ENCODE measurements around the gene ACYP2. TPM values are rescaled to one million over a fixed set of nuclear protein-coding genes. Genes with fewer than 3 reads are reported as not detected.

The ACYP2 gene
- total and polyA plus RNA-seq, 4 experiments from 2014 or later: 13.1 to 16.9 (median 16.8) TPM

DNA sequence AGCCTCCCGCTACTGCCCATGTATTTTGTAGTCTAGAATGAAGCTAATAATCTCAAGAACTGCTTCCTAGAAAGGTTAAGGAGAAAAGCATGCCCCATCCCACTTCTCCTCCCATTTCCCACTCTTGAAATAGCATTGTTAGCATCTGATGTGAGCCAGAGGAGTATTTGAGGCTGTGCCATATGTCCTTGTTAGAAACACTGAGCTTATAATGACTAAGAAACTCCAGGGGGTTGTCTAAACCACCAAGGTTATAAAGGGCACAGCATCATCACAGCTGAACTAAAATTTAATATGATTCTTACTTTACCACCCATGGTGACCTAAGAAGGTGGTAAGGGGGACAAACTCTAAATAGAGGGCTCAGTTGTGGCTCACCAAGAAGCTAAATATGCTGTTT is 124.0 kb downstream of the ACYP2 start:
- peaks cover 0 to 8% (median 3%) of the 10 kb centered on the region in 8 donors for H3K9me3 Mint-ChIP-seq
- no peak overlapping the region for H3K4me3 ChIP-seq (ENCODE audit: low read length in 2 of 2)

DNA sequence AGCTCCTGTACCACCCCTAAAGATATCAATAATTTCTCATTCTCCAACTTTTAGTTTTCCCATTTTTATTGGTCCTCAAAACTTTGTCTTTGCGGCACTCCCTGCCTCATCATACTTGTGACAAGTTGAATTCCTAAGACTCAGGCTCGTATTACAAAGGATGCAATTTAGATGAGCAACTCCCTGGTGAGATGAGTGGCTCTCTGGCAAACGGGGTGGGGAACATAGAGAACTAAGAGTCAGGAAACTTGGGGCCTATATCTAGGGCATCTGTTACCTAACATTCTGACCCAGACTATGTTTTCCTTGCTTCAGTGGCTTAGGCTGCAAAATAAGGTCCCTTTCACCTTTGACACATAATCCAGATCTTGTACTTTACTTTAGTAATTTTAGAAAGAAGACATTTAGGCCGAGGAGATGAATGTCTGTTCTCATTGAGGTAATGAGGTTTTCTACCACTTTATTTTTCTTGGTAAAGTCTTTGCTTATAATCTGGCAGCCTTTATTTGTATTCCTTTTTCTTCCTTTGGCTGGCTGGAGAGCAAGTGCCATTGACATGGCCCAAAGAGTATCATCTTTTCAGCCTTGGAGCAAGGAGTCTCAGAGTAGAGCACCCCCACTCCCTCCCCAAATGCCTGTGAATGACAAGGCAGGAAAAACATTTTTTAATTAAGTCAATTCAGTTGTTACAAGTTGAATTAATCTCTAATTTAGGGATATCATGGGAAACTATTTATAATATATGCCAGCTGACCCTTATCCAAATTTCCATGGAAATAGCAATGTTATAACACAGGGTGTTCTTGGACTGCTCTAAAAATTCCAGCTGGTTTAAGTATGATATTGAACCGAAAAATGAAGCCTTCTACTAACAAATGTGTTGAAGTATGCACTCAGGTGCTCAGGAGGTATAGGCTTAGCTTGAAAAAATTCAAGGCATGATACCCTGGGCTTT is 125.4 kb downstream of the ACYP2 start:
- Histone ChIP-seq H3K27me3 (ENCODE audit: insufficient read depth, low read length) (no peaks in the 10 kb centered on the region), H3K27ac (ENCODE audit: low read depth, low read length) (no peak overlapping the region), H3K9me3 (ENCODE audit: control insufficient read depth in 1 of 2, low read length in 2 of 2) (no peaks in the 10 kb centered on the region), H3K4me3 (ENCODE audit: low read length in 2 of 2) (no peak overlapping the region), H3K4me1 (ENCODE audit: insufficient read depth, low read length) (no peaks in the 10 kb centered on the region), H3K36me3 (ENCODE audit: insufficient read depth, low read length) (no peaks in the 10 kb centered on the region)
- DNase-seq: no peak
- intact Hi-C loops (cut with micrococcal nuclease): no loop called here
- H3K9me3 Mint-ChIP-seq: peaks cover 0 to 8% (median 3%) of the 10 kb centered on the region in 8 donors
- ChIA-PET POLR2A (ENCODE audit: partially characterized antibody) (no interaction called here), CTCF (ENCODE audit: partially characterized antibody) (no interaction called here)
- H3K27ac Mint-ChIP-seq: no peak overlapping the region
- H3K4me1 Mint-ChIP-seq: no peaks in the 10 kb centered on the region
- H3K4me3 Mint-ChIP-seq: no peak overlapping the region
- no peaks in the 10 kb centered on the region for H3K27me3 Mint-ChIP-seq
- peaks cover 6 to 34% of the 10 kb centered on the region in 2 donors for H3K36me3 Mint-ChIP-seq

More for the DNA sequence above, 124.0 kb downstream of the ACYP2 start:
- intact Hi-C loops (cut with micrococcal nuclease): no loop called here
- Mint-ChIP-seq H3K27me3 (no peaks in the 10 kb centered on the region), H3K4me3 (no peak overlapping the region), H3K4me1 (no peaks in the 10 kb centered on the region), H3K36me3 (peaks cover 6 to 28% of the 10 kb centered on the region in 2 donors), H3K27ac (no peak overlapping the region)
- CTCF ChIA-PET (ENCODE audit: partially characterized antibody): no interaction called here
- Histone ChIP-seq H3K9me3 (ENCODE audit: control insufficient read depth in 1 of 2, low read length in 2 of 2) (no peaks in the 10 kb centered on the region), H3K36me3 (ENCODE audit: insufficient read depth, low read length) (no peaks in the 10 kb centered on the region), H3K27me3 (ENCODE audit: insufficient read depth, low read length) (no peaks in the 10 kb centered on the region), H3K4me1 (ENCODE audit: insufficient read depth, low read length) (no peaks in the 10 kb centered on the region), H3K27ac (ENCODE audit: low read depth, low read length) (no peak overlapping the region)
- POLR2A ChIA-PET (ENCODE audit: partially characterized antibody): no interaction called here
- DNase-seq: no peak

DNA sequence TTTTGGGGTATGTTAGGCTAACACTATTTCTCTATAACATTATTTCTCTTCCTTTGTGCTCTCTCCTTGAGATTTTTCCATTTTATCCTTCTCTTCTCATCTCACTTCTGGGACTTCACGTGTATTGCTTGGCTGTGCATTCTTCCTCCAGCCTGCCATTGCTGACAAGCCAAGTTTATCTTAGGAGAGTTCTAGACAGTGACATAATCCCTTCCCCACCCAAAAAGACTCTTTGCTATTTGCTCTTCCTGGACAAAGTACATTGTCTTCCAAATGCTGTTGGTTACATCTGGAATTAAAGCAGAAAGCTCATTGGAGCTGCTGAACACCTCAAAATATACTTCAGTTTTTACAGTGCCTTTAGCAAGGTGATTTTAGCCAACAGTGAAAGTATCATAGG is 131.7 kb downstream of the ACYP2 start:
- Histone ChIP-seq H3K9me3 (ENCODE audit: control insufficient read depth in 1 of 2, low read length in 2 of 2) (no peaks in the 10 kb centered on the region), H3K27ac (ENCODE audit: low read depth, low read length) (no peak overlapping the region), H3K4me3 (ENCODE audit: low read length in 2 of 2) (no peak overlapping the region), H3K4me1 (ENCODE audit: insufficient read depth, low read length) (no peaks in the 10 kb centered on the region), H3K27me3 (ENCODE audit: insufficient read depth, low read length) (no peaks in the 10 kb centered on the region), H3K36me3 (ENCODE audit: insufficient read depth, low read length) (no peaks in the 10 kb centered on the region)
- Mint-ChIP-seq H3K4me1 (peaks cover 0 to 2% (median 0%) of the 10 kb centered on the region in 4 donors), H3K9me3 (peaks cover 0 to 2% (median 0%) of the 10 kb centered on the region in 8 donors), H3K27me3 (no peaks in the 10 kb centered on the region), H3K27ac (no peak overlapping the region), H3K4me3 (no peak overlapping the region), H3K36me3 (peaks cover 7 to 29% of the 10 kb centered on the region in 2 donors)
- intact Hi-C loops (cut with micrococcal nuclease): no loop called here
- POLR2A ChIA-PET (ENCODE audit: partially characterized antibody): no interaction called here
- CTCF ChIA-PET (ENCODE audit: partially characterized antibody): no interaction called here
- DNase-seq: no peak

DNA sequence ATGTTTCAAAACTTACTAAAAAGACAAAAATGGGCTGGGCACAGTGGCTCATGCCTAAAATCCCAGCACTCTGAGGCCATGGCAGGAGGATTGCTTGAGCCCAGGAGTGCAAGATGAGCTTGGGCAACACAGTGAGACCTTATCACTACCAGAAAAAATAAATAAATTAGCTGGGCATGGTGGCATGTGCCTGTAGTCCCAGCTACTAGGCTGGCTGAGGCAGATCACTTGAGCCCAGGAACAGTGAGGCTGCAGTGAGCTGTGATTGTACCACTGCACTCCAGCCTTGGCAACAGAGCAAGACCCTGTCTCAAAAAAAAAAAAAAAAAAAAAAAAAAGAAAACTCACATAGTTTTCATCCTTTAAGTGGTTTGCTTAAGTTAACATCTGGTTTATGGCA is 134.2 kb downstream of the ACYP2 start:
- Histone ChIP-seq H3K36me3 (ENCODE audit: insufficient read depth, low read length) (no peaks in the 10 kb centered on the region), H3K9me3 (ENCODE audit: control insufficient read depth in 1 of 2, low read length in 2 of 2) (no peaks in the 10 kb centered on the region), H3K4me1 (ENCODE audit: insufficient read depth, low read length) (no peaks in the 10 kb centered on the region), H3K27me3 (ENCODE audit: insufficient read depth, low read length) (no peaks in the 10 kb centered on the region), H3K4me3 (ENCODE audit: low read length in 2 of 2) (no peak overlapping the region), H3K27ac (ENCODE audit: low read depth, low read length) (no peak overlapping the region)
- ChIA-PET POLR2A (ENCODE audit: partially characterized antibody) (no interaction called here), CTCF (ENCODE audit: partially characterized antibody) (interaction anchor here (0.7 kb wide), 1 partner anchor 67 kb away, joined by 3 read pairs; no protein-coding TSS in a partner anchor)
- Mint-ChIP-seq H3K9me3 (peaks cover 0 to 2% (median 0%) of the 10 kb centered on the region in 8 donors), H3K36me3 (peaks cover 19 to 48% of the 10 kb centered on the region in 2 donors), H3K27ac (no peak overlapping the region), H3K4me3 (no peak overlapping the region), H3K27me3 (no peaks in the 10 kb centered on the region), H3K4me1 (peaks cover 0 to 2% (median 0%) of the 10 kb centered on the region in 4 donors)
- intact Hi-C loops (cut with micrococcal nuclease): no loop called here
- no peak for DNase-seq

DNA sequence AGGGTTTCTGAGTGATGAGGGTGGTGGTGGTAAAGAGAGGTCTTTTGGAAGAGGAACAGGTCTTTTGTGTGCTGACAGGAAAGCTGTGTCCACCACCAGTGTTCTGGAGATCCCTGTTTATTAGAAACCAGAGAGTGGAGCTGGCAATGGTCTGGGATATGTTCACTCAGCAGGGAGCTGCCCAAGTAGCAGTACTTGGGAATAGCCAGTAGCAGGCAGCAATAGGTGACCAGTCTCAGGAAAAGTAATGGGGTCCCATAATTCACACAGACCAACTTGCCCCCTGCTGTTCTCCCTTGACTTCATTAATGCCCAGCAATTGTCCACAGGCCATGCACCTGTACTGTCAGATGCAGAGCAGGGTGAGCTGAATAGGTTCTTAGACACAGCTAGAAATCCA is 138.8 kb downstream of the ACYP2 start:
- H3K27me3 Mint-ChIP-seq: no peaks in the 10 kb centered on the region
- no peaks in the 10 kb centered on the region for H3K4me1 ChIP-seq (ENCODE audit: insufficient read depth, low read length)
- intact Hi-C loops (cut with micrococcal nuclease): no loop called here
- POLR2A ChIA-PET (ENCODE audit: partially characterized antibody): no interaction called here
- H3K4me1 Mint-ChIP-seq: peaks cover 0 to 2% (median 0%) of the 10 kb centered on the region in 4 donors
- H3K36me3 ChIP-seq (ENCODE audit: insufficient read depth, low read length): no peaks in the 10 kb centered on the region
- H3K27ac Mint-ChIP-seq: no peak overlapping the region
- peaks cover 0 to 7% (median under 1%) of the 10 kb centered on the region in 8 donors for H3K9me3 Mint-ChIP-seq
- CTCF ChIA-PET (ENCODE audit: partially characterized antibody): no interaction called here
- peaks cover 17 to 45% of the 10 kb centered on the region in 2 donors for H3K36me3 Mint-ChIP-seq
- no peak overlapping the region for H3K4me3 ChIP-seq (ENCODE audit: low read length in 2 of 2)
- no peak overlapping the region for H3K27ac ChIP-seq (ENCODE audit: low read depth, low read length)
- no peaks in the 10 kb centered on the region for H3K9me3 ChIP-seq (ENCODE audit: control insufficient read depth in 1 of 2, low read length in 2 of 2)
- H3K4me3 Mint-ChIP-seq: no peak overlapping the region
- no peak for DNase-seq
- no peaks in the 10 kb centered on the region for H3K27me3 ChIP-seq (ENCODE audit: insufficient read depth, low read length)

DNA sequence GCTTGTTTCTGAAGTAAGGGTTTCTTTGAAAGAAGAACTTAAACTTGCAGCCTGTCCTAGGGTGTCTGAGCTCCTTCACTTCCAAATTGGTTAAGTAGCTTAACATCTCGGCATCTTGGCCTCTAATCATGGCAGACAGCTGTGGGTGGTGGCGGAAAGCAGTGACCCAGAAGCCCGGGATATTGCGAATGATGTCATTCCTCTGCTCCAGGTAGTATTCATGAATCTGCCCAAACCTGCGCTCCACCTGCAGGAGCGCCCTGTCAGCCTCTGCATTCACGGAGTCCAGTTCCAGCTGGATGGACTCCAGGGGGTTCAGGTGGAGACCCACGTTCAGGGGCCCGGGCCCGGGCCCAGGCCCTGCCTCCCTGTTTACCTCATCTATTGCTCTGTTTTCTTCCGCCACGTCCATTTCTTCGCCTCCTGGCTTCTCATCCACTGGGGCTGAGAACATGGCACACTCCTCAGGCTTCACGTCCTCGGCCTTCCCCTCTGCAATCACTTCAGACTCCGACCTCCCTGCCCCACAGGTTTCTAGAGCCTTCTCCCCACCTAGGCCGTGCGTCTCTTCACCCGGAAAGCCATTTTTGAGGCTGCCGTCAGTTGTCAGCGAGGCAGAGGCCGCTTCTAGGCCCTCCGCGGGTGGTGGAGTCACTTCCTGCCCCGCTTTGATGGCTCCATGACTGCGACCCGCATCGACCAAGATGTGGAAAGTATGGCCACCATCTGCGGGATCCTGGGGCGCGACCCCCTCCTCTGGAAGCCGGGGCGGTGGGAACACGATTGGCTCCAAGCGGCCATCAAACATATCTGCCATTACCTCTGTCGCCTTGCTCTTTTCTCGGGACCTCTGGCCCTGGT is 140.0 kb downstream of the ACYP2 start:
- no peaks in the 10 kb centered on the region for H3K27me3 Mint-ChIP-seq
- peaks cover 0 to 7% (median under 1%) of the 10 kb centered on the region in 8 donors for H3K9me3 Mint-ChIP-seq
- Histone ChIP-seq H3K4me1 (ENCODE audit: insufficient read depth, low read length) (no peaks in the 10 kb centered on the region), H3K27me3 (ENCODE audit: insufficient read depth, low read length) (no peaks in the 10 kb centered on the region), H3K36me3 (ENCODE audit: insufficient read depth, low read length) (no peaks in the 10 kb centered on the region), H3K9me3 (ENCODE audit: control insufficient read depth in 1 of 2, low read length in 2 of 2) (no peaks in the 10 kb centered on the region), H3K27ac (ENCODE audit: low read depth, low read length) (no peak overlapping the region), H3K4me3 (ENCODE audit: low read length in 2 of 2) (no peak overlapping the region)
- peaks cover 0 to 2% (median 0%) of the 10 kb centered on the region in 4 donors for H3K4me1 Mint-ChIP-seq
- DNase-seq: no peak
- no peak overlapping the region for H3K27ac Mint-ChIP-seq
- ChIA-PET POLR2A (ENCODE audit: partially characterized antibody) (no interaction called here), CTCF (ENCODE audit: partially characterized antibody) (no interaction called here)
- no peak overlapping the region for H3K4me3 Mint-ChIP-seq
- intact Hi-C loops (cut with micrococcal nuclease): no loop called here
- H3K36me3 Mint-ChIP-seq: peaks cover 17 to 45% of the 10 kb centered on the region in 2 donors

DNA sequence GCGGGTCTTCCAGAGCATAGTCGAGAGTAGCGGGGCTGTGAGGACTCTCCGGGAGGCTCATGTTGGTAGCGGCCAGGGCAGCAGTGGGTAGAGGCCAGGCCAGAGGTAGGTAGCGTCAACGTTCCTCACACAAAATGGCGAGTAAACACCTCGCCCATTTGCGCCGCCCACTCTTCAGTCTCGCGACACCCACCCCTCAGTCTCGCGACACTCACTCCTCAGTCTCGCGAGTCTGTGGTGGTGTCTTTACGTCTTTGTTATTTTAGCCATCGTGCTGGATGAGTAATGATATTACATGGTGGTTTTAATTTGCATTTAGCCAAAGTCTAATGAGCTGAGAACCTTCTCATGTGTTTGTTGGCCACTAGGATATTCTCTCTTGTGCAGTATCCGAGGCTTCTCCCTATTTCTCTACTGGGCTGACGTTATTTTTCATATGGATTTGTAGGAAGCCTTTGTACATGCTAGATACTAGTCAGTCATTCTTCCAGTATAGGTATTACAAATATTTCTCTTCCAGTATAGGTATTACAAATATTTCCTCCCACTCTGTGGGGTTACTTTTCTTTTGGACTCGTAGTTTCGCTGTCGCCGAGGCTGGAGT is 140.8 kb downstream of the ACYP2 start, which contains the start of gene TSPYL6:
Gene TSPYL6 (minus strand): TSS at position 139 of the 604 bp plus-strand sequence. CDS start 78 bp downstream, at position 61.
- ChIA-PET CTCF (ENCODE audit: partially characterized antibody) (no interaction called here), POLR2A (ENCODE audit: partially characterized antibody) (no interaction called here)
- Mint-ChIP-seq H3K4me3 (no peak within 1 kb of the TSS), H3K9me3 (peaks cover 0 to 7% (median under 1%) of the 10 kb centered on the region in 8 donors), H3K27ac (no peak within 1 kb of the TSS), H3K4me1 (peaks cover 0 to 2% (median 0%) of the 10 kb centered on the region in 4 donors), H3K36me3 (peaks cover 17 to 45% of the 10 kb centered on the region in 2 donors), H3K27me3 (no peaks in the 10 kb centered on the region)
- no peak for DNase-seq
- Histone ChIP-seq H3K27ac (ENCODE audit: low read depth, low read length) (no peak within 1 kb of the TSS), H3K4me3 (ENCODE audit: low read length in 2 of 2) (no peak within 1 kb of the TSS), H3K9me3 (ENCODE audit: control insufficient read depth in 1 of 2, low read length in 2 of 2) (no peaks in the 10 kb centered on the region), H3K4me1 (ENCODE audit: insufficient read depth, low read length) (no peaks in the 10 kb centered on the region), H3K27me3 (ENCODE audit: insufficient read depth, low read length) (no peaks in the 10 kb centered on the region), H3K36me3 (ENCODE audit: insufficient read depth, low read length) (no peaks in the 10 kb centered on the region)
- intact Hi-C loops (cut with micrococcal nuclease): no loop called here

Data from CD4-positive, alpha-beta memory T cell (primary cell).